H1 (cell line): ENCODE data around the gene NRN1. TPM values are rescaled to one million over a fixed set of nuclear protein-coding genes. Genes with fewer than 3 reads are reported as not detected.

Experiments used
- ASH2L ChIP-seq: fragments of 200-600, 300-600 bp; sonication (generic); IDR thresholded peaks from one replicate; pipeline ENCODE4 v1.7.1; 2017; ENCODE audit warnings: low read length
- BCL11A ChIP-seq, 2 experiments: IDR thresholded peaks; one replicate each; pipeline ENCODE4 v1.6.1; 2011; ENCODE audit warnings: low read depth in 2 of 2, low read length in 2 of 2, mild to moderate bottlenecking in 2 of 2
- CBX5 ChIP-seq: fragments of 300-800, 300-1000 bp; sonication (generic); IDR thresholded peaks from 2 replicates; pipeline ENCODE4 v1.7.1; 2016; ENCODE audit warnings: antibody characterized with exemption, low read length, low read depth
- EZH2 ChIP-seq: fragments of 200-600 bp; sonication (generic); IDR thresholded peaks from 2 replicates; pipeline ENCODE4 v1.7.1; 2012; ENCODE audit warnings: low read depth, mild to moderate bottlenecking, moderate library complexity, low read length, inconsistent platforms; ENCODE audit not compliant: severe bottlenecking
- NANOG ChIP-seq: IDR thresholded peaks from 2 replicates; pipeline ENCODE4 v1.6.1; 2011; ENCODE audit warnings: low read length, low read depth, mild to moderate bottlenecking, inconsistent platforms; ENCODE audit not compliant: insufficient read depth, poor library complexity, severe bottlenecking
- RNF2 ChIP-seq: fragments of 200-900, 300-1000 bp; sonication (generic); IDR thresholded peaks from 2 replicates; pipeline ENCODE4 v1.7.1; 2016; ENCODE audit warnings: borderline replicate concordance, low read depth, mild to moderate bottlenecking, antibody characterized with exemption, low read length; ENCODE audit not compliant: poor library complexity, severe bottlenecking; ENCODE audit errors: missing control alignments
- SIX5 ChIP-seq: IDR thresholded peaks from 2 replicates; pipeline ENCODE4 v1.6.1; 2011; ENCODE audit warnings: mild to moderate bottlenecking, low read depth, low read length
- SP4 ChIP-seq: IDR thresholded peaks from 2 replicates; pipeline ENCODE4 v1.6.1; 2012; ENCODE audit warnings: low read length, inconsistent platforms
- YY1 ChIP-seq: IDR thresholded peaks from 2 replicates; pipeline ENCODE4 v1.6.1; 2011; ENCODE audit warnings: low read depth, mild to moderate bottlenecking, low read length
- polyA plus RNA-seq, 7 experiments: library from polyadenylated mRNA; depleted of rRNA in 3 of 7; stranded (reverse) in 5 of 7; unstranded in 2 of 7; fragments of >200 nt in 5 of 7; fragments of 200-250 nt in 2 of 7; gene quantifications; 1 replicate in 5 of 7; 2 replicates in 1 of 7; 4 replicates in 1 of 7; pipeline versions ENCODE4 v1.2.1 to v1.2.3, GENCODE V29; 2011 to 2013; ENCODE audit warnings: missing spikeins in 2 of 7, mixed read lengths in 2 of 7
- total RNA-seq: library from RNA; stranded (reverse); fragmentation: NEBNext Ultra II Directional; extraction: Animal tissue kit (Norgen Biotek cat#: 25700); gene quantifications from 2 replicates; pipeline ENCODE4 v1.2.1, GENCODE V29; 2021
- TF ChIP-seq, protein P1 (sequence below): IDR thresholded peaks from 2 replicates; pipeline ENCODE4 v1.6.1; 2012; ENCODE audit warnings: low read length, inconsistent platforms
- TF ChIP-seq, protein P2 (sequence below), 3 experiments: IDR thresholded peaks; 1 replicate in 2 of 3; 2 replicates in 1 of 3; pipeline versions ENCODE4 v1.5.1 to v1.6.1; 2011; ENCODE audit warnings: low read length in 3 of 3, mild to moderate bottlenecking in 3 of 3, inconsistent platforms in 2 of 3, low read depth in 1 of 3, moderate library complexity in 1 of 3; ENCODE audit not compliant: insufficient read depth in 1 of 3; ENCODE audit errors: control extremely low read depth in 1 of 3

The NRN1 gene
- total and polyA plus RNA-seq, 2 of the 8 experiments (the other 6 are each of a cell fraction or from before 2014, with no cell fraction given), result 0.06 to 0.26 TPM

DNA sequence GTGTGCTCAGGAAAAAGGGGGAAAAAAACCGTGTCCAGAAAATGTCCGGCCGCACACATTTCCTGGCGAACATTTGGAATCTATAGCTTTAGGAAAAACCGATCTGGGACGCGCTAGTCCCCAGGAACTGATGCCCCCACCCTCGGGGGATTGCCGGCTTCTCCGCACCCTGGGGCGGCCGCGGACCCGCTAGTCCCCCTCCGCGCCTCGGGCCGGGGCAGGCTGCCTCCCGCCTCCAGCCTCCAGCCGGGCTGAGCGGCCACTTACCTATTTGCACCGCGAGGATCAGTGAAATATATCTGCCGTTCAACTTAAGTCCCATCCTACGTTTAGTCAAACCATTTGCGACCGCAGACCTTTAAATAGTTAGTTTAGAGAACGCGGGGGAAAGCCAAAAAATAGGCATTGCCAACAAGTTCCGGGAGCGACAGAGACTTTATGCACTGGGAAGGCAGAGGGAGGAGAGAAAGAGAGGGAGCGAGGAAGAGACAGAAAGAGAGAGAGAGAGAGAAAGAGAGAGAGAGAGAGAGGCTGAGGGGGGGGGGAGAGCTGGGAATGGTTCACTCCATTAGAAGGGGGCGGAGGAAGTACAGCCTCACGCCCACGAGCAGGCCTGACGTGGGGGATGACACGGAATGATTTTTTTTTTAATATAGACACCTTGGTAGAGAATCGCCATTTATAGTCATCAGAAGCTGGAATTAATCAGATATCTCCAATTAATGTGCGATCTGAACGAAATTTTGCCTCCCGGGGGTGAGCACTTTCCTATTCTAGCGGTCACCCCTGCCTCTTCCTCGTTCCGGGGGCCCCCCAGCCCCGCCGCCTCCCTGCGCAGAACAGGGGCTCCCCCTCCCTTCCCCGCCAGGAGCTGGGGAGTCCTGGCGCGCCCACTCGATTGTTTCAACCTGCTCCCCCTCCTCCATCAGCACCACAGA lies at the start of gene NRN1 (continued):
- TF ChIP-seq, protein P1, sequence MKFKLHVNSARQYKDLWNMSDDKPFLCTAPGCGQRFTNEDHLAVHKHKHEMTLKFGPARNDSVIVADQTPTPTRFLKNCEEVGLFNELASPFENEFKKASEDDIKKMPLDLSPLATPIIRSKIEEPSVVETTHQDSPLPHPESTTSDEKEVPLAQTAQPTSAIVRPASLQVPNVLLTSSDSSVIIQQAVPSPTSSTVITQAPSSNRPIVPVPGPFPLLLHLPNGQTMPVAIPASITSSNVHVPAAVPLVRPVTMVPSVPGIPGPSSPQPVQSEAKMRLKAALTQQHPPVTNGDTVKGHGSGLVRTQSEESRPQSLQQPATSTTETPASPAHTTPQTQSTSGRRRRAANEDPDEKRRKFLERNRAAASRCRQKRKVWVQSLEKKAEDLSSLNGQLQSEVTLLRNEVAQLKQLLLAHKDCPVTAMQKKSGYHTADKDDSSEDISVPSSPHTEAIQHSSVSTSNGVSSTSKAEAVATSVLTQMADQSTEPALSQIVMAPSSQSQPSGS, result no peak
- TF ChIP-seq ASH2L (no peak), EZH2 (peak; percentile 72), YY1 (no peak), BCL11A (IDR thresholded peaks at IDR 0.05; ENCODE audit: low read depth in 2 of 2, low read length in 2 of 2) (no peak), RNF2 (peak; percentile 97), CBX5 (no peak), SP4 (no peak), NANOG (no peak), SIX5 (no peak)
- TF ChIP-seq, protein P2, sequence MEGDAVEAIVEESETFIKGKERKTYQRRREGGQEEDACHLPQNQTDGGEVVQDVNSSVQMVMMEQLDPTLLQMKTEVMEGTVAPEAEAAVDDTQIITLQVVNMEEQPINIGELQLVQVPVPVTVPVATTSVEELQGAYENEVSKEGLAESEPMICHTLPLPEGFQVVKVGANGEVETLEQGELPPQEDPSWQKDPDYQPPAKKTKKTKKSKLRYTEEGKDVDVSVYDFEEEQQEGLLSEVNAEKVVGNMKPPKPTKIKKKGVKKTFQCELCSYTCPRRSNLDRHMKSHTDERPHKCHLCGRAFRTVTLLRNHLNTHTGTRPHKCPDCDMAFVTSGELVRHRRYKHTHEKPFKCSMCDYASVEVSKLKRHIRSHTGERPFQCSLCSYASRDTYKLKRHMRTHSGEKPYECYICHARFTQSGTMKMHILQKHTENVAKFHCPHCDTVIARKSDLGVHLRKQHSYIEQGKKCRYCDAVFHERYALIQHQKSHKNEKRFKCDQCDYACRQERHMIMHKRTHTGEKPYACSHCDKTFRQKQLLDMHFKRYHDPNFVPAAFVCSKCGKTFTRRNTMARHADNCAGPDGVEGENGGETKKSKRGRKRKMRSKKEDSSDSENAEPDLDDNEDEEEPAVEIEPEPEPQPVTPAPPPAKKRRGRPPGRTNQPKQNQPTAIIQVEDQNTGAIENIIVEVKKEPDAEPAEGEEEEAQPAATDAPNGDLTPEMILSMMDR (IDR thresholded peaks at IDR 0.05; ENCODE audit: control extremely low read depth in 1 of 3, insufficient read depth in 1 of 3, low read depth in 1 of 3, low read length in 3 of 3), result no peak
